A673 (cell line): ENCODE data around the gene INPP5F. TPM values are rescaled to one million over a fixed set of nuclear protein-coding genes. Genes with fewer than 3 reads are reported as not detected.

Source experiments
- Bru-seq: library from RNA; stranded (reverse); fragments of 400-500 nt; gene quantifications from one replicate; lab custom pipeline; 2021; lab: Mats Ljungman, UMichigan
- BruChase-seq, 2 experiments: library from RNA; stranded (reverse); fragments of 400-500 nt; gene quantifications; one replicate each; lab custom pipeline; 2021; lab: Mats Ljungman, UMichigan
- BruUV-seq: library from RNA; stranded (reverse); fragments of 400-500 nt; replicated peaks from 2 replicates; lab custom pipeline; 2021; lab: Mats Ljungman, UMichigan
- CTCF ChIA-PET: fragments of 300-600 bp; sonication (Branson Sonifier 250); formaldehyde crosslinking; loops from one replicate; lab custom pipeline; 2022; ENCODE audit warnings: antibody characterized with exemption; lab: Charles Lee
- POLR2A ChIA-PET: fragments of 300-600 bp; sonication (Branson Sonifier 250); formaldehyde crosslinking; loops from one replicate; lab custom pipeline; 2022; ENCODE audit warnings: antibody characterized with exemption; ENCODE audit not compliant: low non-redundant PET; lab: Charles Lee
- DNase-seq: peaks from one replicate; pipeline ENCODE4 v3.0.0-alpha.2; 2015; ENCODE audit warnings: low spot score
- H3K27ac ChIP-seq: fragments of 200-600 bp; sonication (generic); 2 replicates; pipeline ENCODE4 v1.5.1; 2016; ENCODE audit warnings: mixed run types, low read depth, mild to moderate bottlenecking, mixed read lengths, antibody characterized with exemption, low read length; ENCODE audit not compliant: poor library complexity, severe bottlenecking
- H3K27me3 ChIP-seq: fragments of 200-600 bp; sonication (generic); replicated peaks from 2 replicates; pipeline ENCODE4 v1.6.1; 2017; ENCODE audit warnings: mixed run types, low read depth, mild to moderate bottlenecking, mixed read lengths, antibody characterized with exemption, low read length; ENCODE audit not compliant: insufficient read depth, poor library complexity
- H3K36me3 ChIP-seq: fragments of 200-600 bp; sonication (generic); 2 replicates; pipeline ENCODE4 v1.6.1; 2016; ENCODE audit warnings: mixed run types, mild to moderate bottlenecking, mixed read lengths, antibody characterized with exemption, low read length; ENCODE audit not compliant: insufficient read depth, poor library complexity, severe bottlenecking
- H3K4me1 ChIP-seq: fragments of 200-600 bp; sonication (generic); 2 replicates; pipeline ENCODE4 v1.6.1; 2017; ENCODE audit warnings: mixed run types, mild to moderate bottlenecking, mixed read lengths, antibody characterized with exemption, low read length; ENCODE audit not compliant: insufficient read depth, poor library complexity, severe bottlenecking
- H3K4me3 ChIP-seq: fragments of 200-600 bp; sonication (generic); 2 replicates; pipeline ENCODE4 v1.5.1; 2016; ENCODE audit warnings: low read depth, mixed run types, mild to moderate bottlenecking, mixed read lengths, low read length; ENCODE audit not compliant: poor library complexity, severe bottlenecking
- H3K9me3 ChIP-seq: fragments of 200-600 bp; sonication (generic); 2 replicates; pipeline ENCODE4 v1.6.1; 2016; ENCODE audit warnings: mixed run types, low read depth, mild to moderate bottlenecking, mixed read lengths, antibody characterized with exemption, low read length; ENCODE audit not compliant: poor library complexity, severe bottlenecking
- CTCF ChIP-seq: fragments of 300-800, 200-600 bp; sonication (generic); conservative IDR thresholded peaks from 2 replicates; pipeline ENCODE4 v1.5.1; 2017; ENCODE audit warnings: low read depth, mild to moderate bottlenecking, antibody characterized with exemption, low read length, moderate library complexity, mixed read lengths
- EZH2 ChIP-seq: fragments of 200-600 bp; sonication (generic); IDR thresholded peaks from 2 replicates; pipeline ENCODE4 v1.6.1; 2017; ENCODE audit warnings: borderline replicate concordance, low read depth, mild to moderate bottlenecking, mixed read lengths, antibody characterized with exemption, low read length; ENCODE audit not compliant: poor library complexity, severe bottlenecking
- intact Hi-C: fragments of 100-400 bp; cut with micrococcal nuclease; formaldehyde crosslinking; loops from one replicate; pipeline ENCODE4 v1.10.0; 2022; ENCODE audit not compliant: unreplicated experiment
- long read RNA-seq: library from polyadenylated mRNA; stranded (forward); transcript quantifications from one replicate; pipeline ENCODE4 v2.0.0, GENCODE V29; 2022
- total RNA-seq: library from RNA; stranded (reverse); gene quantifications from 2 replicates; pipeline ENCODE4 v1.2.3, GENCODE V29; 2021

INPP5F gene
- total RNA-seq (20.0 and 22.0 TPM in 2 replicates), Bru-seq, nascent RNA (percentile 71 among the genes with signal in this experiment), BruChase-seq, experiment 1, labeled RNA remaining after a 2-hour chase (percentile 77 among the genes with signal in this experiment), BruChase-seq, experiment 2, labeled RNA remaining after a 6-hour chase (percentile 69 among the genes with signal in this experiment)
- long read RNA-seq, full-length matches to known transcripts = 16 of 35 reads
- long read RNA-seq, partial matches to known transcripts = 8 of 35 reads
- long read RNA-seq, other reads (novel, unspliced or antisense) = 11 of 35 reads

- H3K36me3 ChIP-seq = no peaks in the 10 kb centered on the region
- H3K27me3 ChIP-seq = no peaks in the 10 kb centered on the region
- peak; percentile 99 for DNase-seq
- no peak for TF ChIP-seq CTCF
- TF ChIP-seq EZH2 = no peak
- peak within 1 kb of the TSS; percentile 87 for H3K27ac ChIP-seq
- H3K4me3 ChIP-seq = peak within 1 kb of the TSS; percentile 97
- no peaks in the 10 kb centered on the region for H3K9me3 ChIP-seq
- no TSS peak for BruUV-seq
- intact Hi-C loops = no loop called here
- peaks cover 17% of the 10 kb centered on the region for H3K4me1 ChIP-seq
- ChIA-PET CTCF (interaction anchor here (0.6 to 2.4 kb wide), 4 partner anchors 9 to 180 kb away, joined by 3 to 13 read pairs (median 4); no protein-coding TSS in a partner anchor), POLR2A (interaction anchor here (0.6 to 1.0 kb wide), 3 partner anchors 11 to 73 kb away, joined by 3 read pairs; no protein-coding TSS in a partner anchor)
Measured at GRCh38 chr10:119725828-119726675, at the start of gene INPP5F. Gene INPP5F, plus strand, starts transcription at chr10:119726050. Its CDS starts 213 bp downstream, at chr10:119726263.

DNA sequence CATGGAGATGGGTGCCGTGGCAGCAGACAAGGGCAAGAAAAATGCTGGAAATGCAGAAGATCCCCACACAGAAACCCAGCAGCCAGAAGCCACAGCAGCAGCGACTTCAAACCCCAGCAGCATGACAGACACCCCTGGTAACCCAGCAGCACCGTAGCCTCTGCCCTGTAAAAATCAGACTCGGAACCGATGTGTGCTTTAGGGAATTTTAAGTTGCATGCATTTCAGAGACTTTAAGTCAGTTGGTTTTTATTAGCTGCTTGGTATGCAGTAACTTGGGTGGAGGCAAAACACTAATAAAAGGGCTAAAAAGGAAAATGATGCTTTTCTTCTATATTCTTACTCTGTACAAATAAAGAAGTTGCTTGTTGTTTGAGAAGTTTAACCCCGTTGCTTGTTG lies 48.7 kb upstream of the INPP5F start:
- intact Hi-C loops = no loop called here
- TF ChIP-seq EZH2 = no peak
- no peak for TF ChIP-seq CTCF
- ChIA-PET CTCF (no interaction called here), POLR2A (no interaction called here)
- TSS peak; percentile 66 for BruUV-seq
- Histone ChIP-seq H3K4me3 (no peak overlapping the region), H3K4me1 (peaks cover 16% of the 10 kb centered on the region), H3K36me3 (peaks cover 43% of the 10 kb centered on the region), H3K27ac (no peak overlapping the region), H3K9me3 (no peaks in the 10 kb centered on the region), H3K27me3 (no peaks in the 10 kb centered on the region)
- DNase-seq = no peak

DNA sequence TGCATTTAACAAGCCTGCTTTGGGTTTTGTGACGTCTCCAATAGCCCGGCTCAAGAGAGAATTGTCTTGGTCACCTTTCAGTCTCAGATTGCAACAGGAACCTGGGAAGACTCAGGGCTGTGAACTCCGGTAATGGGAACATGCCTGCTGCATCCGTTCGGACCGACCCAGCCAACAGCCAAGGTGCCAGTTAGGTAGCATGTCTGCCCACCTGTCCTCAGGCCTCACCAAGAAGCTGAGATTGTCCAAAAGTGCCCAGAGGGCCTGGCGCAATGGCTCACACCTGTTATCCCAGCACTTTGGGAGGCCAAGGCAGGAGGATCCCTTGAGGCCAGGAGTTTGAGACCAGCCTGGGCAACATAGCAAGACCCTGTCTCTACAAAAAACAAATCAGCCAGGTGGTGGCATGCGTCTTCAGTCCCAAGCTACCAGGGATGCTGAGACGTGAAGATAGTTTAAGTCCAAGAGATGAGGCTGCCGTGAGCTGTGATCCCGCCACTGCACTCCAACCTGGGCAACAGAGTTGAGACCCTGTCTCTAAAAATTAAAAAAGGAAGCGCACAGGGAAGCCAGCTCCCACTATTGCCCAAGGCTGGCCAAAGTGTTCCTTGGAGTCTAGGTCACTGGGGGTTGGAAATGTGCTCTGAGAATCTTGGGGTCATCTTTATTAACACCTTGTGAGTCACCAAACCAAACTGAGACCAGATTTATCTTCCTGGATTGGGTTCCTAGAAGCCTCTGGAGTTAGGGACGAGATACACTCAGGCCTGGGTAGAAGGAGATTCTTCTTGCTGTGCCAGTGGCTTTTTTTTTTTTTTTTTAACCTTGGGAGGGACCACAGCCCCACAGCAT lies 47.7 kb upstream of the INPP5F start:
- H3K9me3 ChIP-seq = no peaks in the 10 kb centered on the region

More for the DNA sequence above, 47.7 kb upstream of the INPP5F start:
- BruUV-seq = no TSS peak
- Histone ChIP-seq H3K4me3 (no peak overlapping the region), H3K36me3 (peaks cover 34% of the 10 kb centered on the region), H3K4me1 (peaks cover 13% of the 10 kb centered on the region), H3K27ac (no peak overlapping the region), H3K27me3 (no peaks in the 10 kb centered on the region)
- ChIA-PET CTCF (no interaction called here), POLR2A (no interaction called here)
- TF ChIP-seq CTCF (no peak), EZH2 (no peak)
- intact Hi-C loops = no loop called here
- DNase-seq = no peak
